Fibroblast of lung (primary cell): ENCODE measurements around the gene NPVF. TPM values are rescaled to one million over a fixed set of nuclear protein-coding genes. Genes with fewer than 3 reads are reported as not detected.

Experiments used
- DNase-seq, 2 donors: peaks; one replicate each; pipeline versions ENCODE4 v3.0.0 to v3.0.0-alpha.2; 2010; ENCODE audit warnings: low read depth in 2 of 2
- H2AFZ ChIP-seq: 2 replicates; pipeline ENCODE4 v1.5.1; 2012; ENCODE audit warnings: low read length, control low read depth, inconsistent platforms
- H3K27ac ChIP-seq: 2 replicates; pipeline ENCODE4 v1.5.1; 2011; ENCODE audit warnings: low read length, control low read depth; ENCODE audit not compliant: insufficient read depth
- H3K27me3 ChIP-seq: 2 replicates; pipeline ENCODE4 v1.5.1; 2011; ENCODE audit warnings: mild to moderate bottlenecking, low read length; ENCODE audit not compliant: control insufficient read depth, insufficient read depth
- H3K36me3 ChIP-seq: 2 replicates; pipeline ENCODE4 v1.5.1; 2011; ENCODE audit warnings: low read length; ENCODE audit not compliant: control insufficient read depth, insufficient read depth
- H3K4me1 ChIP-seq: 2 replicates; pipeline ENCODE4 v1.5.1; 2011; ENCODE audit warnings: low read length; ENCODE audit not compliant: control insufficient read depth, insufficient read depth; ENCODE audit errors: extremely low read depth
- H3K4me2 ChIP-seq: 2 replicates; pipeline ENCODE4 v1.5.1; 2011; ENCODE audit warnings: low read length, control low read depth; ENCODE audit not compliant: insufficient read depth; ENCODE audit errors: extremely low read depth
- H3K4me3 ChIP-seq, 4 experiments: fragments of 200-600 bp in 1 of 4; sonication (generic) in 1 of 4; replicated peaks in 1 of 4; 2 replicates each; pipeline ENCODE4 v1.5.1; 2011 to 2016; ENCODE audit warnings: low read length in 4 of 4, low read depth in 3 of 4, mild to moderate bottlenecking in 3 of 4, control low read depth in 2 of 4, inconsistent platforms in 1 of 4, mixed read lengths in 1 of 4; ENCODE audit not compliant: insufficient read depth in 1 of 4; ENCODE audit errors: control extremely low read depth in 1 of 4
- H3K79me2 ChIP-seq: 2 replicates; pipeline ENCODE4 v1.5.1; 2012; ENCODE audit warnings: mild to moderate bottlenecking, low read length, inconsistent platforms; ENCODE audit not compliant: control insufficient read depth, insufficient read depth
- H3K9ac ChIP-seq: 2 replicates; pipeline ENCODE4 v1.5.1; 2011; ENCODE audit warnings: mild to moderate bottlenecking, low read length, control low read depth; ENCODE audit not compliant: insufficient read depth
- H3K9me3 ChIP-seq: 2 replicates; pipeline ENCODE4 v1.5.1; 2012; ENCODE audit warnings: low read depth, low read length; ENCODE audit not compliant: control insufficient read depth, insufficient read depth
- H4K20me1 ChIP-seq: 2 replicates; pipeline ENCODE4 v1.5.1; 2011; ENCODE audit warnings: low read length; ENCODE audit not compliant: control insufficient read depth, insufficient read depth; ENCODE audit errors: extremely low read depth
- EZH2 ChIP-seq: IDR thresholded peaks from 2 replicates; pipeline ENCODE4 v1.5.1; 2012; ENCODE audit warnings: low read length, control low read depth, mild to moderate bottlenecking; ENCODE audit errors: missing control alignments
- polyA plus RNA-seq, 2 donors: library from polyadenylated mRNA; depleted of rRNA in 1 of 2; stranded (reverse) in 1 of 2; unstranded in 1 of 2; fragments of >200 nt; gene quantifications; 2 replicates each; pipeline ENCODE4 v1.2.1, GENCODE V29; 2011 to 2012; ENCODE audit warnings: missing spikeins in 1 of 2
- total RNA-seq: library from RNA; depleted of rRNA; stranded (reverse); fragments of >200 nt; gene quantifications from 2 replicates; pipeline ENCODE4 v1.2.1, GENCODE V29; 2014
- TF ChIP-seq, protein P1 (sequence below), 2 donors: IDR thresholded peaks in 1 of 2; conservative IDR thresholded peaks in 1 of 2; 1 replicate in 1 of 2; 2 replicates in 1 of 2; pipeline ENCODE4 v1.5.1; 2011 to 2012; ENCODE audit warnings: low read length in 2 of 2, control low read depth in 1 of 2, inconsistent platforms in 1 of 2, low read depth in 1 of 2, mild to moderate bottlenecking in 1 of 2

Gene NPVF
- total and polyA plus RNA-seq, 2 donors (not counting 1 experiment from before 2014, with no cell fraction given), result not detected

DNA sequence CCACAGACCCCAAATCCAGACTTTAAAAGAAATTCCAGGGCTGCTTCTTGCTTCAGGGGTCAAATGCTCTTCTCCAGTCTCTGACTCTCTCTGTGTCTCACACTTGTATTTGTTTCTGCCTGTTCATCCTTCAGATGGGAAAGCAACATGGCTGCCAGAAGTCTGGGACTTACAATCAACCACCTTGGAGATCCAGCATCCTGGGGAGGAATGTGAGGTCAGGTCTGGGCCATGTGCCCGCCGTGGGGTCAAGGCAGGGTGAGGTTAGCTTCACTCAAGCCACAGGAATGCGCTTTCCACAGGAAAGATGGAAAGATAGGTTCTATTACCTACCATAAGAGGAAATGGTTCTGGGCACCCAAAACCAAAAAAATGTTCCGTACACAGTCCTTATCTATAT lies 34.3 kb upstream of the NPVF start:
- Histone ChIP-seq H2AFZ (no peak overlapping the region), H3K4me1 (no peaks in the 10 kb centered on the region), H3K27me3 (no peaks in the 10 kb centered on the region), H4K20me1 (no peaks in the 10 kb centered on the region), H3K36me3 (no peaks in the 10 kb centered on the region), H3K4me2 (no peak overlapping the region), H3K9me3 (no peaks in the 10 kb centered on the region), H3K27ac (no peak overlapping the region), H3K79me2 (no peaks in the 10 kb centered on the region), H3K9ac (no peak overlapping the region), H3K4me3 (no peak overlapping the region)
- no peak for TF ChIP-seq EZH2
- peak in 1 of 2 donors; percentile 62 for DNase-seq

DNA sequence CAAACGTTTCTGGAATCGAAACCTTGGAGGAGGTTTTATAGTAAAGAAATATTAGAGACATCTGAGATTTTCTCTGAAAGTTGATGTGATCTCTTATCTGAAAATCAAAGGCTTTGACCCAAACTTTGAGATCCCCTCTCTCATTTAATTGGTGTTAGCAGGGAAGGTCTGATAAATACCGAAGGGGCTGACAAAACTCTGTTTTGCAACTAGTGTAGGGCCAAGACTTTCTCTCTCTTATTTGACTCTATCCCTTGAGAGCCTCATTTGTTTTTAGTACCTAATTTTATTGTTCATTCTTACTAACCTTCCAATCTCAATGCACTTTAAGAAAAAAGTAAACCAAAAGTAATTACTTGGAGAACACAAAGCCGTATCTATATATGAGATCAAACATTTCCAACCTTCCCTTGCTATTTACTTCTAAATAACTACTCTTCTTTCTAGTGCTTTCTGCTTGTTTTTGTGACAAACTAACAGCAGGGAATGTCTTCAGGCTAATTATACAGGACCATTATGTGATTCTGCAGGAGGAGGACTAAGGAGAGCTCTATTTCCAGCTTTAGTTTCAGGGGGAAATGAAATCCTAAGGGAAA lies 33.4 kb upstream of the NPVF start:
- H3K9me3 ChIP-seq, result no peaks in the 10 kb centered on the region
- H4K20me1 ChIP-seq, result no peaks in the 10 kb centered on the region
- H3K79me2 ChIP-seq, result no peaks in the 10 kb centered on the region
- no peaks in the 10 kb centered on the region for H3K4me1 ChIP-seq
- H3K4me3 ChIP-seq, result peak overlapping the region; percentile 8 to 52 (median 26)
- H3K27ac ChIP-seq, result no peak overlapping the region
- TF ChIP-seq, protein P1, sequence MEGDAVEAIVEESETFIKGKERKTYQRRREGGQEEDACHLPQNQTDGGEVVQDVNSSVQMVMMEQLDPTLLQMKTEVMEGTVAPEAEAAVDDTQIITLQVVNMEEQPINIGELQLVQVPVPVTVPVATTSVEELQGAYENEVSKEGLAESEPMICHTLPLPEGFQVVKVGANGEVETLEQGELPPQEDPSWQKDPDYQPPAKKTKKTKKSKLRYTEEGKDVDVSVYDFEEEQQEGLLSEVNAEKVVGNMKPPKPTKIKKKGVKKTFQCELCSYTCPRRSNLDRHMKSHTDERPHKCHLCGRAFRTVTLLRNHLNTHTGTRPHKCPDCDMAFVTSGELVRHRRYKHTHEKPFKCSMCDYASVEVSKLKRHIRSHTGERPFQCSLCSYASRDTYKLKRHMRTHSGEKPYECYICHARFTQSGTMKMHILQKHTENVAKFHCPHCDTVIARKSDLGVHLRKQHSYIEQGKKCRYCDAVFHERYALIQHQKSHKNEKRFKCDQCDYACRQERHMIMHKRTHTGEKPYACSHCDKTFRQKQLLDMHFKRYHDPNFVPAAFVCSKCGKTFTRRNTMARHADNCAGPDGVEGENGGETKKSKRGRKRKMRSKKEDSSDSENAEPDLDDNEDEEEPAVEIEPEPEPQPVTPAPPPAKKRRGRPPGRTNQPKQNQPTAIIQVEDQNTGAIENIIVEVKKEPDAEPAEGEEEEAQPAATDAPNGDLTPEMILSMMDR (conservative IDR thresholded peaks at IDR 0.05 in 1 of 2, IDR thresholded peaks at IDR 0.05 in 1 of 2; ENCODE audit: low read depth in 1 of 2, low read length in 2 of 2), result no peak
- no peak for TF ChIP-seq EZH2
- peak overlapping the region; percentile 66 for H2AFZ ChIP-seq
- H3K27me3 ChIP-seq, result no peaks in the 10 kb centered on the region
- no peak overlapping the region for H3K9ac ChIP-seq
- no peak for DNase-seq
- no peaks in the 10 kb centered on the region for H3K36me3 ChIP-seq
- H3K4me2 ChIP-seq, result peak overlapping the region; percentile 56

DNA sequence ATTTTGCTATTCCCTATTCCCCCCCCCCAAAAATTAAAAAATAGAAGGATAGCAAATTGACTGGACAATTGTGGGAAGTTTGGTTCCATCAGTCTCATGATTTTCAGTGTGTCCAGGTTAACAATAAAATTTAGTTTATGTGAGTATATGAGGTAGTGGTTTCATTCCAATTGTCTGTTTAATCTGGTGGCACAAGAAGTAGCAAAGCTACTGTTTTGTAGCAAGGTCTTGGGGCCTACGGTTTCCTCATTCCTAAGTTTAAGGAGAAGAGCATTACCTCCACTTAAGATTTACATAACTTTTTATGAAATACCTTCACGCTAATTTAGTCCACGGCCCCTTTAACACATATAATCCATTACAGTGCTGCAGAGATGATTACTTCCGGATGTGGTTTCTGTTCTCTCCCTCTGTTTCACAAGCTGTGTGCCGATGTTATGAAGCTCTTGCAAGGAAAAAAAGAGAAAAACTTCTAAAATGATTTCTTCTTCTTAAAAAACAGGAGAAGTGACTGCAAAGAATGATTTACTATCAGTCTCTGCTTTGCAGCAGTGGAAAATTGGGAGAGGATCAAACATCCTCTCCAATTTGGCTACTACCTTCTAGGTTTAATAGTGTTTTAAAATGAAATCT lies 32.7 kb upstream of the NPVF start:
- DNase-seq, result peak; percentile 56 to 61
- Histone ChIP-seq H3K27ac (no peak overlapping the region), H4K20me1 (no peaks in the 10 kb centered on the region), H3K4me3 (peak overlapping the region; percentile 8 to 52 (median 26)), H3K79me2 (no peaks in the 10 kb centered on the region), H2AFZ (peak overlapping the region; percentile 66), H3K36me3 (no peaks in the 10 kb centered on the region), H3K9me3 (no peaks in the 10 kb centered on the region), H3K27me3 (no peaks in the 10 kb centered on the region), H3K9ac (no peak overlapping the region), H3K4me1 (no peaks in the 10 kb centered on the region), H3K4me2 (peak overlapping the region; percentile 56)
- TF ChIP-seq EZH2, result no peak
- TF ChIP-seq, protein P1 (conservative IDR thresholded peaks at IDR 0.05 in 1 of 2, IDR thresholded peaks at IDR 0.05 in 1 of 2; ENCODE audit: low read depth in 1 of 2, low read length in 2 of 2), result no peak
